Activated CD4-positive, alpha-beta T cell treated with anti-CD3 and anti-CD28 coated beads, Interleukin-10, Interleukin-2, amounts not matched to agents 100 ng/mL and 50 ng/mL, durations not matched to agents 16 hours and 8 hours (primary cell): ENCODE data around the gene TATDN3.
"Not testable (repeated sequence)": the region's sequence is repeated elsewhere in the genome, so short reads cannot be mapped to it uniquely, and the experiment has no call there.

ENCODE experiments used
- DNase-seq: peaks from one replicate; pipeline ENCODE4 v3.0.0-alpha.2; 2020

TATDN3 gene

GRCh38 chr1:212791676-212792395, at the start of gene TATDN3, which contains the start of gene NSL1:
Gene TATDN3 (plus strand): TSS chr1:212791894. CDS start chr1:212791922, 28 bp downstream.
Gene NSL1 (minus strand): TSS chr1:212791777. CDS start chr1:212791763, 14 bp downstream.
- peak; percentile 94 for DNase-seq

- DNase-seq, result no peak
Measured at GRCh38 chr1:212743901-212744475, 47.7 kb upstream of the TATDN3 start.

- DNase-seq, result no peak
Measured at GRCh38 chr1:212745303-212745702, 46.4 kb upstream of the TATDN3 start.

GRCh38 chr1:212746546-212746945, 45.1 kb upstream of the TATDN3 start:
- DNase-seq, result no peak

- DNase-seq, result peak; percentile 49
Measured at GRCh38 chr1:212749821-212750535, 41.7 kb upstream of the TATDN3 start.

GRCh38 chr1:212752252-212752933, 39.3 kb upstream of the TATDN3 start:
- DNase-seq, result no peak

- peak; percentile 62 for DNase-seq
Measured at GRCh38 chr1:212752934-212753497, 38.7 kb upstream of the TATDN3 start.

GRCh38 chr1:212753749-212754148, 37.9 kb upstream of the TATDN3 start:
- no peak for DNase-seq

- peak; percentile 38 for DNase-seq
Measured at GRCh38 chr1:212754193-212754592, 37.5 kb upstream of the TATDN3 start.

- peak; percentile 28 for DNase-seq
Measured at GRCh38 chr1:212754680-212755079, 37.0 kb upstream of the TATDN3 start.

- no peak for DNase-seq
Measured at GRCh38 chr1:212759683-212760082, 32.0 kb upstream of the TATDN3 start.

- peak; percentile 72 for DNase-seq
Measured at GRCh38 chr1:212760126-212760823, 31.4 kb upstream of the TATDN3 start.

- DNase-seq, result no peak
Measured at GRCh38 chr1:212762234-212762633, 29.5 kb upstream of the TATDN3 start.

- DNase-seq, result no peak
Measured at GRCh38 chr1:212762839-212763238, 28.9 kb upstream of the TATDN3 start.

GRCh38 chr1:212764718-212765281, 26.9 kb upstream of the TATDN3 start:
- not testable (repeated sequence) for DNase-seq

GRCh38 chr1:212766825-212767224, 24.9 kb upstream of the TATDN3 start:
- not testable (repeated sequence) for DNase-seq

- DNase-seq, result peak; percentile 68
Measured at GRCh38 chr1:212769459-212770167, 22.1 kb upstream of the TATDN3 start.

- DNase-seq, result no peak
Measured at GRCh38 chr1:212771341-212771740, 20.4 kb upstream of the TATDN3 start.

GRCh38 chr1:212773011-212773410, 18.7 kb upstream of the TATDN3 start:
- DNase-seq, result no peak

- DNase-seq, result peak; percentile 34
Measured at GRCh38 chr1:212774584-212774983, 17.1 kb upstream of the TATDN3 start.

GRCh38 chr1:212775241-212775640, 16.5 kb upstream of the TATDN3 start:
- DNase-seq, result no peak
